Hepatocyte (in vitro differentiated cells): ENCODE data around the gene ANKS1B.

Experiments
- CTCF ChIP-seq: fragments of 200-600 bp; sonication (generic); IDR thresholded peaks from 2 replicates; pipeline ENCODE4 v1.5.1; 2016; ENCODE audit warnings: antibody characterized with exemption, mild to moderate bottlenecking; ENCODE audit not compliant: poor library complexity
- EZH2 ChIP-seq: fragments of 200-600 bp; sonication (generic); IDR thresholded peaks from 2 replicates; pipeline ENCODE4 v1.6.1; 2016; ENCODE audit warnings: antibody characterized with exemption, mild to moderate bottlenecking, borderline replicate concordance

GRCh38 chr12:99704036-99704435 is 280.7 kb downstream of the ANKS1B start:
- TF ChIP-seq EZH2, result no peak
- no peak for TF ChIP-seq CTCF
